ENCODE data around the gene FAM184A. TPM values are rescaled to one million over a fixed set of nuclear protein-coding genes. Genes with fewer than 3 reads are reported as not detected.

The FAM184A gene
- total and polyA plus RNA-seq, 9 of the 15 experiments (the other 6 are each of a cell fraction or from before 2014, with no cell fraction given) = 6.4 to 18.7 (median 13.1) TPM

DNA sequence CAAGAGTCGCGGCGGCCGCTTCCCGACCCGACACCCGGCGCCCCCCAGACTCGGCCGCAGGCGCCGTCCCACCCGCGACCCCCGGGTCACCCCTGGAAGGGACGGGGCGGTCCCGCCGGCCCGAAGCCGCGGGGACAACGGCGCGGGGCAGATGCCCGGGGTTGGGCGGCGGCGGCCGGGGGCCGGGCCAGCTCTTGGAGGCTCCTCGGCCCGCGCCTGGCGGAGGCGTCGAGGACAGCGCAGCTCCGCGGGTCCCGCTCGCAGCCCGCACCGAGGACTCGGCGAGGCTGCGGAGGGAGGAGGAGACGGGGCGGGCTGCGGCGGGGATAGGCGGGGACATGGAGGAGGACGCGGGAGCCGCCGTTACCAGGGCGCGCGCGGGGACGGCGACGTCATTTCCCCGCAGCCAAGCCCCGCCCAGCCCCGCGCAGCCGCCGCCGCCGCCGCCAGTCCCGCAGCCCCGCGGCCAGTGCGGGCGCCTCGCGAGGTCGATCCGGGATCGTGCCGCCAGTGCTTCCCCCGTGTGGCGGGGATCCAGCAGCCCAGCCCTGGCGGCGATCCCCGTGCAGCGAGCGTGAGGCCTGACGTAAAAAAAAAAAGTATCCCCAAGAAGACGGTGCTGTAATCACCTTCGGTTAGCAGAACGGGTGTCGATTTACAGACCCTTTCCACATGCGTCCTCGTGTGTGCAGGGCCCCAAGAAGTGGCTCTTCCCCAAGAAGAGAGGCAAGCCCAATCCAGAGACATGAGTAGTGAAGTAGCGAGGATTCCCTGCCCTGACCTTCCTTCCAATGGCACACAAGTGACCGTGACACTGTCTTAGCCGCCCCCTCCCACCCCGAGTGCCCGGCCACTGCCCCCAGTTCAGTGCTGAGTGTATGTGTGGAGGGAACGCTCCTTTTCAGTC lies at the start of gene FAM184A (continued):
- TF ChIP-seq ZC3H8 (IDR thresholded peaks at IDR 0.05) = no peak
- TF ChIP-seq, protein P1, sequence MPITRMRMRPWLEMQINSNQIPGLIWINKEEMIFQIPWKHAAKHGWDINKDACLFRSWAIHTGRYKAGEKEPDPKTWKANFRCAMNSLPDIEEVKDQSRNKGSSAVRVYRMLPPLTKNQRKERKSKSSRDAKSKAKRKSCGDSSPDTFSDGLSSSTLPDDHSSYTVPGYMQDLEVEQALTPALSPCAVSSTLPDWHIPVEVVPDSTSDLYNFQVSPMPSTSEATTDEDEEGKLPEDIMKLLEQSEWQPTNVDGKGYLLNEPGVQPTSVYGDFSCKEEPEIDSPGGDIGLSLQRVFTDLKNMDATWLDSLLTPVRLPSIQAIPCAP (CRISPR knock-in tag; IDR thresholded peaks at IDR 0.05; ENCODE audit: borderline replicate concordance) = no peak
- TF ChIP-seq CBX5 (IDR thresholded peaks at IDR 0.05; ENCODE audit: borderline replicate concordance, low read depth) = no peak
- peak in 1 of 2 experiments; percentile 47; a peak in 1 of 4 replicates for TF ChIP-seq TEAD1 (CRISPR knock-in tag; IDR thresholded peaks at IDR 0.05)
- TF ChIP-seq CAMTA2 (CRISPR knock-in tag; conservative IDR thresholded peaks at IDR 0.05) = 0 out of 2 replicates have a peak, but pooled peaks have one; percentile 58
- no peak for TF ChIP-seq CBFA2T2 (conservative IDR thresholded peaks at IDR 0.05)
- no peak for TF ChIP-seq MYBL2 (IDR thresholded peaks at IDR 0.05; ENCODE audit: low read depth)
- no peak for TF ChIP-seq MYBL2 (CRISPR knock-in tag; IDR thresholded peaks at IDR 0.05; ENCODE audit: borderline replicate concordance)
- TF ChIP-seq, protein P2, sequence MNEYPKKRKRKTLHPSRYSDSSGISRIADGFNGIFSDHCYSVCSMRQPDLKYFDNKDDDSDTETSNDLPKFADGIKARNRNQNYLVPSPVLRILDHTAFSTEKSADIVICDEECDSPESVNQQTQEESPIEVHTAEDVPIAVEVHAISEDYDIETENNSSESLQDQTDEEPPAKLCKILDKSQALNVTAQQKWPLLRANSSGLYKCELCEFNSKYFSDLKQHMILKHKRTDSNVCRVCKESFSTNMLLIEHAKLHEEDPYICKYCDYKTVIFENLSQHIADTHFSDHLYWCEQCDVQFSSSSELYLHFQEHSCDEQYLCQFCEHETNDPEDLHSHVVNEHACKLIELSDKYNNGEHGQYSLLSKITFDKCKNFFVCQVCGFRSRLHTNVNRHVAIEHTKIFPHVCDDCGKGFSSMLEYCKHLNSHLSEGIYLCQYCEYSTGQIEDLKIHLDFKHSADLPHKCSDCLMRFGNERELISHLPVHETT (CRISPR knock-in tag; conservative IDR thresholded peaks at IDR 0.05 in 1 of 2, IDR thresholded peaks at IDR 0.05 in 1 of 2) = no peak; a peak in 1 of 4 replicates
- no peak for TF ChIP-seq ZNF184 (CRISPR knock-in tag; IDR thresholded peaks at IDR 0.05)
- peak; percentile 80 for TF ChIP-seq HNRNPLL (IDR thresholded peaks at IDR 0.05; ENCODE audit: low read depth, low read length, poor library complexity, severe bottlenecking)
- TF ChIP-seq TAF7 (tag; IDR thresholded peaks at IDR 0.05) = no peak
- TF ChIP-seq RAD21 (CRISPR knock-in tag; conservative IDR thresholded peaks at IDR 0.05 in 1 of 2, IDR thresholded peaks at IDR 0.05 in 1 of 2) = peak; percentile 35 to 53
- no peak for TF ChIP-seq ZNF707 (CRISPR knock-in tag; conservative IDR thresholded peaks at IDR 0.05)
- no peak for TF ChIP-seq RHOXF2B (CRISPR knock-in tag; conservative IDR thresholded peaks at IDR 0.05)
- peak; percentile 69; the same call in 1 of the 2 replicates for TF ChIP-seq ZNF766 (CRISPR knock-in tag; conservative IDR thresholded peaks at IDR 0.05)
- TF ChIP-seq, protein P3, sequence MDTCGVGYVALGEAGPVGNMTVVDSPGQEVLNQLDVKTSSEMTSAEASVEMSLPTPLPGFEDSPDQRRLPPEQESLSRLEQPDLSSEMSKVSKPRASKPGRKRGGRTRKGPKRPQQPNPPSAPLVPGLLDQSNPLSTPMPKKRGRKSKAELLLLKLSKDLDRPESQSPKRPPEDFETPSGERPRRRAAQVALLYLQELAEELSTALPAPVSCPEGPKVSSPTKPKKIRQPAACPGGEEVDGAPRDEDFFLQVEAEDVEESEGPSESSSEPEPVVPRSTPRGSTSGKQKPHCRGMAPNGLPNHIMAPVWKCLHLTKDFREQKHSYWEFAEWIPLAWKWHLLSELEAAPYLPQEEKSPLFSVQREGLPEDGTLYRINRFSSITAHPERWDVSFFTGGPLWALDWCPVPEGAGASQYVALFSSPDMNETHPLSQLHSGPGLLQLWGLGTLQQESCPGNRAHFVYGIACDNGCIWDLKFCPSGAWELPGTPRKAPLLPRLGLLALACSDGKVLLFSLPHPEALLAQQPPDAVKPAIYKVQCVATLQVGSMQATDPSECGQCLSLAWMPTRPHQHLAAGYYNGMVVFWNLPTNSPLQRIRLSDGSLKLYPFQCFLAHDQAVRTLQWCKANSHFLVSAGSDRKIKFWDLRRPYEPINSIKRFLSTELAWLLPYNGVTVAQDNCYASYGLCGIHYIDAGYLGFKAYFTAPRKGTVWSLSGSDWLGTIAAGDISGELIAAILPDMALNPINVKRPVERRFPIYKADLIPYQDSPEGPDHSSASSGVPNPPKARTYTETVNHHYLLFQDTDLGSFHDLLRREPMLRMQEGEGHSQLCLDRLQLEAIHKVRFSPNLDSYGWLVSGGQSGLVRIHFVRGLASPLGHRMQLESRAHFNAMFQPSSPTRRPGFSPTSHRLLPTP (IDR thresholded peaks at IDR 0.05; ENCODE audit: borderline replicate concordance, extremely low read depth, insufficient read length) = no peak
- TF ChIP-seq HDAC8 (tag; IDR thresholded peaks at IDR 0.05) = no peak
- TF ChIP-seq NR4A1 (CRISPR knock-in tag; IDR thresholded peaks at IDR 0.05) = no peak
- 0 out of 2 replicates have a peak, but pooled peaks have one; percentile 10 for TF ChIP-seq NR4A1 (tag; IDR thresholded peaks at IDR 0.05)
- TF ChIP-seq ZNF583 (CRISPR knock-in tag; IDR thresholded peaks at IDR 0.05) = no peak

All from K562 (cell line).